Retinal pigment epithelial cell (primary cell): ENCODE data around the gene PPEF1.
"Not testable (repeated sequence)": the region's sequence is repeated elsewhere in the genome, so short reads cannot be mapped to it uniquely, and the experiment has no call there.

Experiments
- DNase-seq: peaks from one replicate; pipeline ENCODE4 v3.0.0-alpha.2; 2010; ENCODE audit warnings: low read depth
- H3K4me3 ChIP-seq: 2 replicates; pipeline ENCODE4 v1.5.1; 2011; ENCODE audit warnings: mild to moderate bottlenecking, low read length, control low read depth, moderate library complexity
- TF ChIP-seq, protein P1 (sequence below): conservative IDR thresholded peaks from 2 replicates; pipeline ENCODE4 v1.5.1; 2011; ENCODE audit warnings: low read depth, low read length, control low read depth, inconsistent platforms

Gene PPEF1

DNA sequence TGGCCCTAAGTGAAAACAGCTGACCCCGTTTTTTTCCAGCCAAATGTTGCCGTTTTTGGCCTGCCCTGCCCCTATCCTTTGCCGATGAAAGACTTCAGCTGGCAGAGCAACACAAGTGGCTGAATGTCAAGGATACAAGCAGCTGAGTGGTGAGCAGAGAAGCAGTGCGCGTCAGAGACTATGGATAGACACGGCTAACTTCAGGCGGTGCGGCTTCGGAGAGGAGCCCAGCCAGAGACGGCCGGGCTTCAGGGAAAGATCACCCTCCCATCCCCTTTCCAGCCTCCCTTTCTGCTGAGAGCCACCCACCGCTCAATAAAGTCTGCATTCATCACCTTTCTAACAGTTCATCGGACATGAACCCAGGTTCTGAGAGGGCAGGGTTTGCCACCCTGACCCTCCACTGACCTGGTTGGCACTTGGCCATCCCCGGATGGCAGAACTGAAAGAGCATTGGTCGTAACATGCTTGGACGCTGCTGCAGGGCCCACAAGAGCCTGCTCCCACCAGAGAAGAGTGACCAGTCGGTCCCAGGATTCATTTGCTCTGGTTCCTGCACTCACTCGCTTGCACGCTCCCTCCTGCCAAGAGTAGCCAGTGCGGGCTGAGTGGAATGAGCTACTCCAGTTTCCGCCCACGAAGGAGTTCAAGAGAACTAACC, 125.8 kb downstream of the PPEF1 start:
- no peak overlapping the region for H3K4me3 ChIP-seq
- TF ChIP-seq, protein P1, sequence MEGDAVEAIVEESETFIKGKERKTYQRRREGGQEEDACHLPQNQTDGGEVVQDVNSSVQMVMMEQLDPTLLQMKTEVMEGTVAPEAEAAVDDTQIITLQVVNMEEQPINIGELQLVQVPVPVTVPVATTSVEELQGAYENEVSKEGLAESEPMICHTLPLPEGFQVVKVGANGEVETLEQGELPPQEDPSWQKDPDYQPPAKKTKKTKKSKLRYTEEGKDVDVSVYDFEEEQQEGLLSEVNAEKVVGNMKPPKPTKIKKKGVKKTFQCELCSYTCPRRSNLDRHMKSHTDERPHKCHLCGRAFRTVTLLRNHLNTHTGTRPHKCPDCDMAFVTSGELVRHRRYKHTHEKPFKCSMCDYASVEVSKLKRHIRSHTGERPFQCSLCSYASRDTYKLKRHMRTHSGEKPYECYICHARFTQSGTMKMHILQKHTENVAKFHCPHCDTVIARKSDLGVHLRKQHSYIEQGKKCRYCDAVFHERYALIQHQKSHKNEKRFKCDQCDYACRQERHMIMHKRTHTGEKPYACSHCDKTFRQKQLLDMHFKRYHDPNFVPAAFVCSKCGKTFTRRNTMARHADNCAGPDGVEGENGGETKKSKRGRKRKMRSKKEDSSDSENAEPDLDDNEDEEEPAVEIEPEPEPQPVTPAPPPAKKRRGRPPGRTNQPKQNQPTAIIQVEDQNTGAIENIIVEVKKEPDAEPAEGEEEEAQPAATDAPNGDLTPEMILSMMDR = no peak
- no peak for DNase-seq

DNA sequence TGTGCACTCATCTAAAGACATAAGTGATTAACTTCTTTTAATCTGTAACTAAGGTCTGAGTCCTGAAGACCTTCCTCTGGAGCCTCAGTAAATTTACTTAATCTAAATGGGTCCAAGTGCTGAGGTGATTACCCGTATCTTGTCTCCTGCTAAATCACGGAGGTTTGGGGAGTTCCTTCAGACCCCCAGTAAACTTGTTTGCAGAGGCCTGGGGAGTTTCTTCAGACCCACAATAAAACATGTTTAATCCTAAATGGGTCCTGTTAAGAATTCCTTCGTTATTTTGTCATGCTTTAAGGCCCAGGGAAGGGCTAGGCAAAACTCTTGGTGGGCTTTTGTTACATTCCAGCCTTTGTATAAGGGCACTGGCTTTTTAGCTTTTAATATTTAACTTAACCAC, 140.5 kb downstream of the PPEF1 start:
- H3K4me3 ChIP-seq, DNase-seq: not testable (repeated sequence)

DNA sequence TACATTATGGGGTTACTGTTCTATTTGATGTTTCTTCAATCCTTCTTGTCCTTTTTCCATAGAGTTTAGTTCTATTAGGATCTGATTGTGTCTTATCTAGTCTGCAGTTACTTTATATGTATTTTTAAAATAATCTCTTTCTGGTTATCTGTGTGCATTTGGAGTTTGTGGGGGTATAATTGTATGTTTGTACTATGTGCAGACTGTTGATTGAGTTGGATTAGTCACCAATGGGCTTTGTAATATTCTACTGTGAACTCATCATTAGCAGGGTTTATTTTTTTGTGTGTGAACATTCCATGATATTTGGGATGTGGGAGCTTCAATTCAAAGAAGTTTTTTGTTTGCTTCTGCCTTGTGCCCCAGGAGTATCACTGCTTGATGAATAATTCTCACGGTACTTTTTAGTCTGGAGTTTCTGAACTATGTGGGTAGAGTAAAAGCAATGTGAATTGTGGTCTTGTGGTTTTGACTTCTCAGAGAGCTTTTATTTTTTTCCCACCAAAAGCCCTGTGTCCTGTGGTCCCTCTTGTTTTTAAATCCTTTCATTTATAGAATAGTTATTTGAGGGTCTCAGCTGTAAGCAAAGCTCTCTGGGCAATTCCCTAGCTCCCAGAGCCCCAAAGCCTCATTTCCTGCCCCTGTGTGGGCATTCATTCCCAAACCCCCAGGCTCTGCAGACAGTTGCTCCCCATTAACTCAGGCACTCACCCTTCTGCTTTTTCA, 148.6 kb downstream of the PPEF1 start:
- DNase-seq = peak; percentile 9
- H3K4me3 ChIP-seq = no peak overlapping the region

DNA sequence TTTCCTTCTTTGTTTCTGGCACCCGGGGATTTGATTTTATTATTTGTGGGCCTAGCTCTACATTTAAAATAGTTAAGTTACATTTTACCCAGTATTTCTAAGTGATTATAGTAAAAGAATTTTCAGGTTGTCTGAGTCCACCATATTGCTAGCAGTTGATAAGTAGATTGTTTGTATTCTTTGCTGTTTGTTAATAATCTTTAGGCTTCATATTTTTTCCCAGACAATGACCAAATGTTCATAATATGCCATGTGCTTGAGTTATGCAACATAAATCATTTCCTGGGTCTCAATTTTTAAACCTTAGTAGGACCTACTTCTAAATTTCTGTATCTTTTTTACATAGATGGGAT, 149.2 kb downstream of the PPEF1 start:
- H3K4me3 ChIP-seq = no peak overlapping the region
- DNase-seq = no peak
- TF ChIP-seq, protein P1 = no peak

More for the DNA sequence above, 148.6 kb downstream of the PPEF1 start:
- TF ChIP-seq, protein P1 = no peak

DNA sequence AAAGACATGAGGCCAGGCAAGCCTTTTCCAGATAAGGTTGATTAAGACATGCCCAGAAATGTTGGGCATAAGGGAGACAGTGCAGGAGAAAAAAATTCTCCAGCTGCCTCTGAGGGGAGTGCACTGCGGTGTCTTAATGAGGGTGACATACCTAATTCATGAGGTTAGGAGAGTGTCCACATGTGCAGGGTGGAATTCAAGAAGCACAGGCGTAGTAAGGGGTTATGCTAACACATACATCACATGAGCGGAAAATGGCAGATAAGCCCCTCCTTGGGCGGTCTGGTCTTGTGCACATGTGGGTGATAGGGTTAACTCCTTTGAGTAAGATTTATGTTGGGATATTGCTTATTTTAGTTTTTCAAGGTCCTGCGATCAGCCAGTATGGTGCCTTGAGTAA, 154.1 kb downstream of the PPEF1 start:
- no peak for DNase-seq
- H3K4me3 ChIP-seq = no peak overlapping the region
- TF ChIP-seq, protein P1 = no peak

DNA sequence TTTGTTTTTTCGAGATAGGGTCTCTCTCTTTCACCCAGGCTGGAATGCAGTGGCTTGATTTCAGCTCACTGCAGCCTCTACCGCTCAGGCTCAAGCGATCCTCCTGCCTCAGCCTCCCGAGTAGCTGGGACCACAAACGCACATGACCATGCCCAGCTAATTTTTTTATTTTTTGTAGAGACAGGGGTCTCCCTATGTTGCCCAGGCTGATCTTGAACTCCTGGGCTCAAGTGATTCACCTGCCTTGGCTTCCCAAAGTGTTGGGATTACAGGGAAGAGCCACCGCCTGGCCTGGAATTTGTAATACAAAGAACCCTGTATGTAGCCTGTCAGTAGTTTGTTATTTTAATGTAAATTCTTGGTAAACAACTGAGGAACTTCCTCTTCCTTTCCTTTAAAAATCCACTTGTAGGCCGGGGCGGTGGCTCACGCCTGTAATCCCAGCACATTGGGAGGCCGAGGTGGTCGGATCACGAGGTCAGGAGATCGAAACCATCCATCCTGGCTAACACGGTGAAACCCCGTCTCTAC, 157.0 kb downstream of the PPEF1 start:
- TF ChIP-seq, protein P1 = no peak
- no peak overlapping the region for H3K4me3 ChIP-seq
- no peak for DNase-seq

DNA sequence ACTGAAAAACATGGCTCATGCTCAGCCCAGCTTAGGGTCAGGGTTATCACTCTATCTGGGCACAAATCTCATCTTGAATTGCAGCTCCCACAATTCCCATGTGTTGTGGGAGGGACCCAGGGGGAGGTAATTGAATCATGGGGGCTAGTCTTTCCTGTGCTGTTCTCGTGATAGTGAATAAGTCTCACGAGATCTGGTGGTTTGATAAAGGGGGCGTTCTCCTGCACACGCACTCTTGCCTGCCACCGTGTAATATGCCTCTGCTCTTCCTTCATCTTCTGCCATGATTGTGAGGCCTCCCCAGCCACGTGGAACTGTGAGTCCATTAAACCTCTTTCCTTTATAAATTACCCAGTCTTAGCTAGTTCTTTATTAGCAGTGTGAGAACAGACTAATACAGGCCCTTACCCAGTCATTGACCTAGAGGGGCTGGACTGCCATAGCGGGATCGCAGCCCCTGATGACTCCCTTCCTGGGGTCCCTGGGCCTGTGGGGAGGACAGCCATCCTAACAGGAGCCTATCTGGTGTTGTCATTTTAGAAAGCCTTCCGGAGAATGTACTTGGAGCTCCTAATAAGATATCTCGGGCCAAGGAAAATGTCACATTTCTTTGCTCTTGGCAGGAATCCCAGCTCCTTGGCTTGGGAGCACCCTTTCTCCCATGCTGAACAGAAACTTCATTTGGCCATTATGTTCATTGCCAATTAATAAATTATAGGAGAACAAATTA, 163.9 kb downstream of the PPEF1 start:
- TF ChIP-seq, protein P1 = no peak
- no peak overlapping the region for H3K4me3 ChIP-seq
- DNase-seq = no peak
